Endodermal cell (in vitro differentiated cells): ENCODE results near the gene TMEM62. TPM values are rescaled to one million over a fixed set of nuclear protein-coding genes. Genes with fewer than 3 reads are reported as not detected.

Source experiments
- DNase-seq: peaks from one replicate; pipeline ENCODE4 v3.0.0-alpha.2; 2017
- H3K27ac ChIP-seq: 2 replicates; pipeline ENCODE4 v1.5.1; 2013; ENCODE audit warnings: mild to moderate bottlenecking, low read depth, low read length, moderate library complexity
- H3K27me3 ChIP-seq: 2 replicates; pipeline ENCODE4 v1.6.1; 2013; ENCODE audit warnings: mild to moderate bottlenecking, low read length, moderate library complexity; ENCODE audit not compliant: insufficient read depth, control insufficient read depth, poor library complexity, severe bottlenecking
- H3K36me3 ChIP-seq: 2 replicates; pipeline ENCODE4 v1.7.0; 2013; ENCODE audit warnings: mild to moderate bottlenecking, low read length, moderate library complexity; ENCODE audit not compliant: control insufficient read depth, insufficient read depth
- H3K4me1 ChIP-seq: one replicate; pipeline ENCODE4 v1.7.0; 2013; ENCODE audit warnings: low read length; ENCODE audit not compliant: control insufficient read depth, insufficient read depth
- H3K4me3 ChIP-seq: 2 replicates; pipeline ENCODE4 v1.5.1; 2013; ENCODE audit warnings: mild to moderate bottlenecking, low read length, moderate library complexity
- H3K9ac ChIP-seq: 2 replicates; pipeline ENCODE4 v1.6.1; 2013; ENCODE audit warnings: mild to moderate bottlenecking, low read length, moderate library complexity; ENCODE audit not compliant: poor library complexity, severe bottlenecking; ENCODE audit errors: extremely low read depth
- H3K9me3 ChIP-seq: 2 replicates; pipeline ENCODE4 v1.6.1; 2013; ENCODE audit warnings: mild to moderate bottlenecking, low read length, moderate library complexity; ENCODE audit not compliant: control insufficient read depth
- H3K27ac Mint-ChIP-seq: 2 replicates; pipeline ENCODE4 v1.8.0; 2020; ENCODE audit warnings: mixed read lengths
- H3K27me3 Mint-ChIP-seq: 2 replicates; pipeline ENCODE4 v1.8.0; 2021; ENCODE audit warnings: mild to moderate bottlenecking, mixed read lengths; ENCODE audit not compliant: insufficient read depth
- H3K36me3 Mint-ChIP-seq: 2 replicates; pipeline ENCODE4 v1.8.0; 2020; ENCODE audit warnings: low read depth, mixed read lengths
- H3K4me1 Mint-ChIP-seq: 2 replicates; pipeline ENCODE4 v1.8.0; 2020; ENCODE audit warnings: mixed read lengths
- H3K4me3 Mint-ChIP-seq: 2 replicates; pipeline ENCODE4 v1.8.0; 2020; ENCODE audit warnings: mild to moderate bottlenecking, moderate library complexity, mixed read lengths
- H3K9me3 Mint-ChIP-seq: 2 replicates; pipeline ENCODE4 v1.8.0; 2020; ENCODE audit warnings: mild to moderate bottlenecking, mixed read lengths
- CTCF ChIP-seq: fragments of 200-600 bp; sonication (generic); conservative IDR thresholded peaks from 2 replicates; pipeline ENCODE4 v1.5.0; 2021; ENCODE audit warnings: antibody characterized with exemption, mild to moderate bottlenecking
- WGBS, 2 experiments: methylation state at CpG; one replicate each; pipeline versions ENCODE4 v1.1.5 to v1.1.7; 2013; ENCODE audit warnings: missing lambda C conversion rate in 2 of 2, mixed read lengths in 1 of 2; ENCODE audit not compliant: insufficient coverage in 1 of 2, insufficient read length in 1 of 2; 5-methylcytosine and 5-hydroxymethylcytosine counted together
- total RNA-seq, 2 donors: library from RNA; stranded (reverse); fragmentation: NEBNext Ultra II Directional in 1 of 2; extraction: Animal tissue kit (Norgen Biotek cat#: 25700) in 1 of 2; gene quantifications; 2 replicates in 1 of 2; 3 replicates in 1 of 2; pipeline ENCODE4 v1.2.1, GENCODE V29; 2021

TMEM62 gene
- total RNA-seq, 2 donors from 2014 or later, result 8.1 to 10.2 TPM

GRCh38 chr15:43206054-43206453, 72.7 kb downstream of the TMEM62 start:
- Mint-ChIP-seq H3K36me3 (no peaks in the 10 kb centered on the region), H3K27ac (no peak overlapping the region), H3K4me1 (no peaks in the 10 kb centered on the region), H3K27me3 (peaks cover 9% of the 10 kb centered on the region), H3K4me3 (no peak overlapping the region), H3K9me3 (no peaks in the 10 kb centered on the region)
- DNase-seq, result no peak
- no peak overlapping the region for H3K27ac ChIP-seq
- H3K36me3 ChIP-seq, result no peaks in the 10 kb centered on the region
- no peaks in the 10 kb centered on the region for H3K9me3 ChIP-seq
- H3K9ac ChIP-seq, result no peak overlapping the region
- TF ChIP-seq CTCF, result no peak
- H3K4me1 ChIP-seq, result no peaks in the 10 kb centered on the region
- H3K27me3 ChIP-seq, result no peaks in the 10 kb centered on the region
- no peak overlapping the region for H3K4me3 ChIP-seq
- 86 to 89% methylated on average over 2 to 5 of the region's 5 CpGs for WGBS, 2 experiments

- H3K4me1 Mint-ChIP-seq, result no peaks in the 10 kb centered on the region
- no peak overlapping the region for H3K27ac Mint-ChIP-seq
- no peak overlapping the region for H3K27ac ChIP-seq
- H3K9me3 ChIP-seq, result no peaks in the 10 kb centered on the region
- no peaks in the 10 kb centered on the region for H3K4me1 ChIP-seq
- H3K36me3 ChIP-seq, result no peaks in the 10 kb centered on the region
- no peak overlapping the region for H3K4me3 Mint-ChIP-seq
- H3K9me3 Mint-ChIP-seq, result no peaks in the 10 kb centered on the region
- H3K36me3 Mint-ChIP-seq, result no peaks in the 10 kb centered on the region
- peaks cover 9% of the 10 kb centered on the region for H3K27me3 Mint-ChIP-seq
- peak; percentile 35 for DNase-seq
- H3K4me3 ChIP-seq, result no peak overlapping the region
- WGBS, 2 experiments, result 93 to 95% methylated on average over 9 of the region's 9 CpGs
- H3K27me3 ChIP-seq, result no peaks in the 10 kb centered on the region
- H3K9ac ChIP-seq, result no peak overlapping the region
- TF ChIP-seq CTCF, result no peak
Measured at GRCh38 chr15:43207024-43207423, 73.6 kb downstream of the TMEM62 start.

GRCh38 chr15:43208052-43209002, 74.9 kb downstream of the TMEM62 start:
- H3K4me1 Mint-ChIP-seq, result no peaks in the 10 kb centered on the region
- Histone ChIP-seq H3K36me3 (no peaks in the 10 kb centered on the region), H3K9me3 (no peaks in the 10 kb centered on the region), H3K27ac (no peak overlapping the region), H3K9ac (no peak overlapping the region), H3K4me3 (no peak overlapping the region), H3K4me1 (no peaks in the 10 kb centered on the region), H3K27me3 (no peaks in the 10 kb centered on the region)
- peaks cover 9% of the 10 kb centered on the region for H3K27me3 Mint-ChIP-seq
- DNase-seq, result peak; percentile 51
- TF ChIP-seq CTCF, result no peak
- H3K27ac Mint-ChIP-seq, result no peak overlapping the region
- 87 to 89% methylated on average over 7 to 23 of the region's 23 CpGs for WGBS, 2 experiments
- no peaks in the 10 kb centered on the region for H3K9me3 Mint-ChIP-seq
- H3K36me3 Mint-ChIP-seq, result no peaks in the 10 kb centered on the region
- H3K4me3 Mint-ChIP-seq, result no peak overlapping the region
